Smooth muscle cell (in vitro differentiated cells): Measurements from ENCODE around the gene PGM1. TPM values are rescaled to one million over a fixed set of nuclear protein-coding genes. Genes with fewer than 3 reads are reported as not detected.

ENCODE experiments used
- DNase-seq: peaks from one replicate; lab custom pipeline; 2025; ENCODE audit not compliant: unreplicated experiment; lab: John Stamatoyannopoulos, UW
- H2AFZ ChIP-seq: fragments of 200-600 bp; sonication (generic); 2 replicates; pipeline ENCODE4 v1.6.0; 2016; ENCODE audit warnings: antibody characterized with exemption, low read depth, mild to moderate bottlenecking
- H3F3A ChIP-seq: fragments of 200-600 bp; sonication (generic); 2 replicates; pipeline ENCODE4 v1.6.0; 2017; ENCODE audit warnings: antibody characterized with exemption, low read depth
- H3K27ac ChIP-seq: fragments of 200-600 bp; sonication (generic); 2 replicates; pipeline ENCODE4 v1.5.1; 2016; ENCODE audit warnings: low read depth, mild to moderate bottlenecking
- H3K27me3 ChIP-seq: fragments of 200-600 bp; sonication (generic); 2 replicates; pipeline ENCODE4 v1.6.1; 2016; ENCODE audit warnings: low read depth, mild to moderate bottlenecking
- H3K36me3 ChIP-seq: fragments of 200-600 bp; sonication (generic); 2 replicates; pipeline ENCODE4 v1.5.1; 2016; ENCODE audit warnings: low read depth
- H3K4me1 ChIP-seq: fragments of 200-600 bp; sonication (generic); 2 replicates; pipeline ENCODE4 v1.5.1; 2016; ENCODE audit warnings: low read depth
- H3K4me2 ChIP-seq: fragments of 200-600 bp; sonication (generic); 2 replicates; pipeline ENCODE4 v1.6.0; 2016; ENCODE audit warnings: mild to moderate bottlenecking
- H3K4me3 ChIP-seq: fragments of 200-600 bp; sonication (generic); 2 replicates; pipeline ENCODE4 v1.5.1; 2016; ENCODE audit warnings: mild to moderate bottlenecking
- H3K79me2 ChIP-seq: fragments of 200-600 bp; sonication (generic); 2 replicates; pipeline ENCODE4 v1.6.0; 2016; ENCODE audit warnings: low read depth, mild to moderate bottlenecking
- H3K9ac ChIP-seq: fragments of 200-600 bp; sonication (generic); 2 replicates; pipeline ENCODE4 v1.6.0; 2016; ENCODE audit warnings: low read depth
- H3K9me3 ChIP-seq: fragments of 200-600 bp; sonication (generic); replicated peaks from 2 replicates; pipeline ENCODE4 v1.5.1; 2016; ENCODE audit warnings: low read depth
- H4K20me1 ChIP-seq: fragments of 200-600 bp; sonication (generic); 2 replicates; pipeline ENCODE4 v1.6.0; 2016; ENCODE audit warnings: low read depth
- WGBS: methylation state at CpG from one replicate; pipeline ENCODE4 v1.1.7; 2016; ENCODE audit warnings: low lambda C conversion rate; 5-methylcytosine and 5-hydroxymethylcytosine counted together
- polyA plus RNA-seq: library from polyadenylated mRNA; unstranded; fragments of >200 nt; fragmentation: Nextera tagmentation; extraction: Ambion mirVana; gene quantifications from 2 replicates; pipeline ENCODE4 v1.2.1, GENCODE V29; 2016
- total RNA-seq: library from RNA; depleted of rRNA; stranded (reverse); fragments of >200 nt; gene quantifications from 2 replicates; pipeline ENCODE4 v1.2.3, GENCODE V29; 2014
- TF ChIP-seq, protein P1 (sequence below): fragments of 200-600 bp; sonication (generic); IDR thresholded peaks from 2 replicates; pipeline ENCODE4 v1.5.1; 2017; ENCODE audit warnings: borderline replicate concordance, mild to moderate bottlenecking, antibody characterized with exemption; ENCODE audit not compliant: insufficient read depth, poor library complexity, severe bottlenecking

PGM1 gene
- total and polyA plus RNA-seq, 2 experiments from 2014 or later, result 72.7 to 87.6 TPM

DNA sequence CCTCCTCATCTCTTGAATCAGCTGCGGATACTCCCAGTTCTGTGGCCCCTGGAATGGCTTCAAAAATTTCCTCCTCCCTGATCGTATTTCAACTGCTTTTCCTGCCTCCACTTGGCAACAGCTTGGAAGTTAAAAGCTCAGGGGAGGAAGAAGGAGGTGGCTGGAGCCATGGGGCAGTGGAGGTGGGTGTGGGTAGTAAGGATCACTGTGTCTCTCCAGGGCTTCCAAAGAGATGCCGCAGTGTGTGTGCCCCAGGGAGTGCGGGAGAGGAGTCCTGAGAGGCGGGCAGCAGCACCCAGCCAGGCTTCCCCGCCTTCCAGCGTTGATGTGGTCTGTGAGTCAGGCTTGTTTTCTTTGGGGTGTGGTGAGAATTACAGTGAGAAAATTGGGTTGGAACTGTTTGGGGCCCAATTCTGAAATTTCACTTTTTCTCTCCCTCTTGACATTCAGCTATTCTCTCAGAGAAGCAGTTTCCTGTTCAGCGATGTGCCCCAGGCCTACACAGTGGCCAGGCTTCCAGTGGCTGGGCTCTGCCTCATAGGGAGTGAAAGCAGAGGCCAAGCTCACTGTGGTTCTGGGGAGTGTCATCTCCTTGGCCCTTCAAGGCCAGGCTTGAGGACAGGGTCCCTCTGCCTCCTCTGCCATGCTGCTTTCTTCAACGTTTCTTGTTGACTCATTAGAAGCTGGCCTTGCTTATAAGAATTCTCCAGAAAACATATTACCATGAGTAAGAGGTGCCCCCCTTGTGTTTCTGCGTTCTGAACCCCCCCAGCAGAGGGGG is 69.0 kb downstream of the PGM1 start:
- Histone ChIP-seq H3K9me3 (no peaks in the 10 kb centered on the region), H3K4me2 (no peak overlapping the region), H3K4me1 (no peaks in the 10 kb centered on the region), H3K79me2 (no peaks in the 10 kb centered on the region), H3K27ac (peak overlapping the region; percentile 96), H3K27me3 (no peaks in the 10 kb centered on the region), H3K4me3 (no peak overlapping the region), H4K20me1 (no peaks in the 10 kb centered on the region), H3K9ac (peak overlapping the region; percentile 75), H3K36me3 (no peaks in the 10 kb centered on the region), H2AFZ (no peak overlapping the region), H3F3A (no peaks in the 10 kb centered on the region)
- 52% methylated on average over 10 of the region's 10 CpGs for WGBS
- TF ChIP-seq, protein P1, sequence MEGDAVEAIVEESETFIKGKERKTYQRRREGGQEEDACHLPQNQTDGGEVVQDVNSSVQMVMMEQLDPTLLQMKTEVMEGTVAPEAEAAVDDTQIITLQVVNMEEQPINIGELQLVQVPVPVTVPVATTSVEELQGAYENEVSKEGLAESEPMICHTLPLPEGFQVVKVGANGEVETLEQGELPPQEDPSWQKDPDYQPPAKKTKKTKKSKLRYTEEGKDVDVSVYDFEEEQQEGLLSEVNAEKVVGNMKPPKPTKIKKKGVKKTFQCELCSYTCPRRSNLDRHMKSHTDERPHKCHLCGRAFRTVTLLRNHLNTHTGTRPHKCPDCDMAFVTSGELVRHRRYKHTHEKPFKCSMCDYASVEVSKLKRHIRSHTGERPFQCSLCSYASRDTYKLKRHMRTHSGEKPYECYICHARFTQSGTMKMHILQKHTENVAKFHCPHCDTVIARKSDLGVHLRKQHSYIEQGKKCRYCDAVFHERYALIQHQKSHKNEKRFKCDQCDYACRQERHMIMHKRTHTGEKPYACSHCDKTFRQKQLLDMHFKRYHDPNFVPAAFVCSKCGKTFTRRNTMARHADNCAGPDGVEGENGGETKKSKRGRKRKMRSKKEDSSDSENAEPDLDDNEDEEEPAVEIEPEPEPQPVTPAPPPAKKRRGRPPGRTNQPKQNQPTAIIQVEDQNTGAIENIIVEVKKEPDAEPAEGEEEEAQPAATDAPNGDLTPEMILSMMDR, result no peak
- no peak for DNase-seq

DNA sequence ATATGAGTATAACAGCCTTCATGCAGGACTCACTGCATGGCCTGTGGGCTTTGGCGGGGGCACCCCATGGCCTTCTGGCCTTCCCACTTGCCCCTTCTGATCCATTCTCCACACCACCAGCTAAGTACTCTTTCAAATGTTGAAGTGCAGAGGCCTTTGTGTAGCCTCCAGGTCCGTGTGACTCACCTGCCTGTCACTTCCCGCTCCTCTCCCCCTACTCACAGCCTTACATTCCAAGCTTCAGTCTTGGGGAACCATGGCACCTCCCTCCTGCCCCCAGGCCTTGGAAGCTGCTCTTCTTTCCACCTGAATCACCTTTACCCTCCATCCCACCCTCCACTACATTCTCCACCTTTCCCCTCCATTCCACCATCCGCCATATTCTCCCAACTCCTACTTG is 69.6 kb downstream of the PGM1 start:
- no peaks in the 10 kb centered on the region for H3K79me2 ChIP-seq
- WGBS, result 62% methylated on average over 4 of the region's 4 CpGs
- no peaks in the 10 kb centered on the region for H3K36me3 ChIP-seq
- H4K20me1 ChIP-seq, result no peaks in the 10 kb centered on the region
- H3F3A ChIP-seq, result no peaks in the 10 kb centered on the region
- H3K27me3 ChIP-seq, result no peaks in the 10 kb centered on the region
- H3K9me3 ChIP-seq, result no peaks in the 10 kb centered on the region
- no peak overlapping the region for H3K4me3 ChIP-seq
- peak overlapping the region; percentile 96 for H3K27ac ChIP-seq
- H3K4me2 ChIP-seq, result peak overlapping the region; percentile 38
- H3K9ac ChIP-seq, result peak overlapping the region; percentile 77
- TF ChIP-seq, protein P1, result no peak
- no peaks in the 10 kb centered on the region for H3K4me1 ChIP-seq
- DNase-seq, result no peak
- H2AFZ ChIP-seq, result no peak overlapping the region

DNA sequence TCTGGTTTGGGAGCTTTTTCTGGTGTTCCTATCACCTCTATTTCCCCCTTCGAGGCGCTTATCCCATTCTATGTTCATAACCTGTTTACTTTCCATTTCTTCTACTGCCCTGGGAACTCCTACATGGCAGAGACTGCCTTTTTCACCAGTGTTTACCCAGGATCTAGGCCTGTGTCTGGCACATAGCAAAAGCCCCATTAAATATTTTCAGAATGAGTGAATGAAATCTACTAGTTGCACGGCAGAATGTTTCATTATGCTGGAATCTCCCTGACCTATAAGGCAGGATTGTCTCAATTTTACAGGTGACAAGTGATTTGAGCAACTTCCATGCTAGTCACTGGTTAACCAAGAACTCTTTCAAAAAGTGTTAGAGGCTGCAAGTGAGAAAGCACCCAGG is 70.1 kb downstream of the PGM1 start:
- Histone ChIP-seq H3K79me2 (no peaks in the 10 kb centered on the region), H3K27ac (peak overlapping the region; percentile 96), H3K4me3 (no peak overlapping the region), H3K4me2 (peak overlapping the region; percentile 38), H3F3A (no peaks in the 10 kb centered on the region), H3K9ac (peak overlapping the region; percentile 77), H3K27me3 (no peaks in the 10 kb centered on the region), H2AFZ (no peak overlapping the region), H3K4me1 (no peaks in the 10 kb centered on the region), H3K36me3 (no peaks in the 10 kb centered on the region), H3K9me3 (no peaks in the 10 kb centered on the region), H4K20me1 (no peaks in the 10 kb centered on the region)
- WGBS, result 84% methylated on average over 3 of the region's 3 CpGs
- TF ChIP-seq, protein P1, result no peak
- no peak for DNase-seq

DNA sequence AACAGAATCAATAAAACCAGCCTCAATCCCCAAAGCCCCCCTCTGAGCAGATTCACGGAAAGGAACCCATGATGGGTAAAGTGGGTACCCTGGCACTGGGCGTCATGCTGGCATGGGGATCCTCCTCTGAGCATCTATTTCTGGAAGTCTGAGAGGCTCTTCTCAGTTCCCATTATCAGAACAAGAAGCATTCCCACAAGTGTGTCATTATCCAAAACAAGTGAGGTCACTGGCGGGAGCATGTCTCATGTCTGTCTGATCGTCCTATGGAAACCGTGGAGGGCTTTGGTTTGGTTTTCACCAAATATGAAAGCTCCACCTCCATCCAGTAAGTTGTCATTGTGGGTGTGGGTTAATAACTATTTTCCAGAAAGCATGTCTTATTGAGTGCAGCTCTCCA is 70.7 kb downstream of the PGM1 start:
- no peak for DNase-seq
- Histone ChIP-seq H3F3A (no peaks in the 10 kb centered on the region), H3K9me3 (no peaks in the 10 kb centered on the region), H3K9ac (peak overlapping the region; percentile 77), H3K27me3 (no peaks in the 10 kb centered on the region), H3K4me1 (no peaks in the 10 kb centered on the region), H2AFZ (no peak overlapping the region), H3K36me3 (no peaks in the 10 kb centered on the region), H3K4me3 (no peak overlapping the region), H3K79me2 (no peaks in the 10 kb centered on the region), H3K4me2 (no peak overlapping the region), H3K27ac (peak overlapping the region; percentile 96), H4K20me1 (no peaks in the 10 kb centered on the region)
- 83% methylated on average over 5 of the region's 5 CpGs for WGBS
- TF ChIP-seq, protein P1, result no peak
